GM19043 (cell line): ENCODE data around the gene CPNE4.

Source experiments
- ATAC-seq: cut with Tn5 transposase; IDR thresholded peaks from one replicate; pipeline ENCODE4 v1.9.1; 2021; ENCODE audit warnings: low read depth; ENCODE audit not compliant: unreplicated experiment

Gene CPNE4

DNA sequence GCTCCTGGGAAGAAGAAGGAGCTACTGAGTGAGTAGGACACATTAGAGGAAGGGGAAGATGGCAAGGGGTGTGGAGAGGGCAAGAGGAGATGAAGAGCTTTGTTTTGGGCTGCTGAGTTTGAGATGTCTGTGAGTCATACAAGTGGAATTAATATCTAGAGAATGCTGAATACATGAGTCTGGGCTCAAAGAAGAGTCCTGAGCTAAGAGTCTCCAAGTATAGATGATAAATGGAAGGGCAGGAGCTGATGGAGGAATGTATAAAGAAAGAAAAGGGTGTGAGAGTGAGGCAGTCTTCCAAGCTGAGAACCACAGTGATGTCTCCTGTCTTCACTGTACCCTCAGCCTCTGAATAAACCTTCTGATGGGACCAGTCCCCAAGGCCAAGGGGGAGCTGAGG, 326.6 kb downstream of the CPNE4 start:
- no peak for ATAC-seq

DNA sequence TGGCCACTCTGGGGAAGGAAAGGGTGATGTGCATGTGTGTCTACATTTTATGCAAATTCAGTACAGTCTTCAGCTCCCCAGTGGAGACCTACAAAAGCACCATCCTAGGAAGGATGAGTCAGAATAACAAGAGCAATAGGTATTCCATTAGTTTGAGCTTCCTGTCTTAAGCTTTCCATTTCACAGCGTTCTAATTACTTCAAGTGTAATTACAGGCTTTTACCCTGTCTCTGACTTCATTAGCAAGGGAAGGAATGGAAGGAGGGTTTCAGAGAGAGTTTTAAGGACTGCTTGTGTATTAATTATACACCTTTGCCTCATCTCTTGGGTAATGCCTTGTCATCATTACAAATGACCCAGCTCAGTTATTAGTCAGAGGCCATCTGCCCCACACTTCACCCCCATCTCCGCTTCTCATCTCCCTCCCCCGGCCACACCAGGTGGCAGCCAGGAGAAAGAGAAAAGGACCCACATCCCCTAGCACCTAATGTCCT, 329.2 kb downstream of the CPNE4 start:
- ATAC-seq: peak; percentile 80

DNA sequence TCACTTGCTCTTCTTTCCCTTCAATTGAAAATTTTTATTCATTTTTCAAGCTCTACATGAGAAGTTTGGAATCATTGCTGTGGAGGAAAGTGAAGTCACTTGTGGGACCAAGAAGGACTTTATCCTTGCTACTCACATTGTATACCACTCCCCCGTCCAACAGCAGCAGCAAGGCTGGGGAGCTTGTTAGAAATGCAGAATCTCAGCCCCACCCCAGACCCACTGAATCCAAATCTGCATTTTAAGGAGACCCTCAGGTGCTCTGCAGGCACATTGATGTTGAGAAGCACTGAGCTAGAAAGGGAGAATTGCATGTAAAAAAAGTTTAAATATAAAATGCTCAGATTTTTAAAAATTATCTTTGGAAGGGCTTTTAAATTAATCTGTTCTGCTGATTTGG, 329.7 kb downstream of the CPNE4 start:
- ATAC-seq: no peak

DNA sequence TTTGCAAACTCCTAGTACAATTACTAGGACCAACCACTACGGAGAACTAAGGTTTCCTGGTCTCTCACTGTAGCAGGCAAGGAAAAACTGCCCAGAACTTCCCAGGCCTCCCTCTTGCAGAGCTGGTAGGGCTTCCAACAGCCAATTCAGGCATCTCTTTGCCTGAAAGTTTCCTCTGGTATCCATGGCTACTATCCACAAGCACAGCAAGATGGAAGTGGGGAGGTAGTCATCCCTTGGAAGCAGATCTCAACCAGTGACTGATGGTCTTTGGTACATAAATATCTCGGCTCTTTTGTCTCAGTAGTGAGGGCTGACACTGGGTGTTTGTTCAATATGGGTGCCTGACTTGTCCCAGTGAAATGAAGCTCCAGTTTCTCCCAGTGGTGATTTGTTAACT, 330.7 kb downstream of the CPNE4 start:
- ATAC-seq: no peak

DNA sequence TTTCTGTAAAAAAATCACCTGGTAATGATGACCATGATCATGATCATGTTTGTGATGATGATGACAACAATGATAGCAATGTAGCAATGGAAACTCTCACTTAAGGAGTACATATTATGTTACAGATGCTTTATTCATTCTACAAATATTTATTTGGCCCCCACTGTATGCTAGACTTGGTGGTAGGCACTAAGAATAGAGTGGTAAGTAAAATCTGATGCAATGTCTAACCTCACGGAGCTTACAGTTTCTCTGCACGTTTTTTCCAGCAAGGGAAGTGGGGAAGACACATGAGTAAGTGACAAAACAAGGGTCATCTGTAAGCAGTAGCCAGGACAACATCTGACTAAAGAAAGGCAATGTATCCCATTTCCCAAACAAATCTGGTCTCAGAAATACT, 332.7 kb downstream of the CPNE4 start:
- ATAC-seq: no peak

DNA sequence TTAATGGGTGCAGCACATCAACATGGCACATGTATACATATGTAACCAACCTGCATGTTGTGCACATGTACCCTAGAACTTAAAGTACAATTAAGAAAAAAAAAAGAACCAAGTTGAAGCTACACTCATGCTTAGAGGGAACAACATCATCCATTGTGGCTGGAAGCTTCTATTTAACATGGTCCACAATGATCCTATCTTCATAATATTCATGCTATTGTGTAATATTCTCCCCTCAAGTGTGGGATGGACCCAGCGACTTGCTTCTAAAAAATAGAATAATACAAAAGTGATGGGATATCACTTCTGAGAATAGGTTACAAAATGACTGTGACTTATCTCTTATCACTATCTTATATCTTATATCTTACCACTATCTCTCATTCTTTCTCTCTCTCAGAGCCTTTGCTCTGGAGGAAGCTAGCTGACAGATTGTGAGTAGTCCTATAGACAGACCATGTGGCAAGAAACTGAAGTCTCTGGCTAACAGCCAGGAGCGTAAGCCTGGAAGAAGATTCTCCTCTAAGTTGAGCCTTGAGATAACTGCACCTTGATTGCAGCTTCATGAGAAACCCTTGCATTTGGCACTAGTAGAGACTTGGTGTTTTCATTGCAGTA, 333.6 kb downstream of the CPNE4 start:
- ATAC-seq: no peak

DNA sequence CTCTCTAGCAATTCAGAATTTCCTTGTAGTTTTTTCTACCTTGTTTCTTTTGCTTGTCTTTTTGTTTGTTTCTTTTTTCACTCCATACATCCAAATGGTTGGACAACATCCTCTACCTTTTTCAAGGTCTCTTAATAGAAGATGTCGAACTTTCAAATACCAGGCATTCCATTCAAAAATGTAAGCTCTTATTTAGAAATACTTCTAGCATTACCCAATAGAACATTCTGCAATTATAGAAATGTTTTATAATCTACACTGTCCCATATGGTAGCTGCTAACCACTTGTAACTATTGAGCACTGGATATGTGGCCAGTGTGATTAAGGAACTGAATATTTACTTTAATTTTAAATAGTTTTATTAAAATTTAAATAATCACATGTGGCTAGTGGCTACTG, 335.8 kb downstream of the CPNE4 start:
- ATAC-seq: no peak

DNA sequence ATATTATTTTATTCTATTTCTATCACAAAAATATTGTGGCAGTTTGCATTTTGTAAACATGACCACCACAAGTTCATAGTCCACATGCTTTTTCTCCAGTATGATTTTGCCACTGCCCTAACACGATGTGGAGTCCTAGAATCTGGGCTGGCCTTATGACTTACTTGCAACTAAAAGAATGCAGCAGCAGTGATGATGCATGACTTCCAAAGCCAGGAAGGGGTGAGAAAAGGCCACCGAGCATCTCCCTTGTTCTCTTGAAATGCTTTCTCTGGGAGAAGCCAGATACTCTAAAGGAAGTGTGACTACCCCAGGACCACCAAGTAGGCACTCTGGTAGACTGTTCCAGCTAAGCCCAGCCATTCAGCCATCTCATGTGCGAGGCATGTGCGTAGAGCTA, 340.4 kb downstream of the CPNE4 start:
- ATAC-seq: no peak

DNA sequence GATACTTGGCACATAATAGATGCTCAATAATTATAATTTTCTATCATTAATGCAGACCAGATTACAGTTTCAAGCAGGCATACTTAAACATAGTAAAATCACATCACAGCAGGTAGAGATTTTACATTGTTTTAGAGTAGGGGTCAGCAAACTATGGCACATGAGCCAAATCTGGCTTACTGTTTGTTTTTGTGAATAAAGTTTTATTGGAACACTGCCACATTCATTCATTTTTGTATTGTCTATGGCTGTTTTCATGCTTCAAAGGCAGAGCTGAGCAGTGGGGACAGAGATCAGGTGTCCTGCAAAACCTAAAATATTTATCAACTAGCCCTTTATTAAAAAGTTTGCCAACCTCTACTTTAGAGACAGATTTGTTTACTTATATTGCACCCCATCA, 342.5 kb downstream of the CPNE4 start:
- no peak for ATAC-seq

DNA sequence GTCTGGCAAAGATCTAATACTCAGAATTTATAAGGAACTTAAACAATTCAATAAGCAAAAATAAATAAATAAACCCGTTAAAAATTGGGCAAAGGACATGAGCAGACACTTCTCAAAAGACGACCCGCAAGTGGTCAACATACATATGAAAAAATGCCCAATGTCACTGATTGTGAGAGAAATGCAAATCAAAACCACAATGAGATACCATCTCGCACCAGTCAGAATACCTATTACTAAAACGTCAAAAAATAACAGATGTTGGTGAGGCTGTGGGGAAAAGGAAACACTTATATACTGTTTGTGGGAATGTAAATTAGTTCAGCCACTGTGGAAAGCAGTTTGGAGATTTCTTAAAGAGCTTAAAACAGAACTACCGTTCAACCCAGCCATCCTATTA, 344.0 kb downstream of the CPNE4 start:
- no peak for ATAC-seq

DNA sequence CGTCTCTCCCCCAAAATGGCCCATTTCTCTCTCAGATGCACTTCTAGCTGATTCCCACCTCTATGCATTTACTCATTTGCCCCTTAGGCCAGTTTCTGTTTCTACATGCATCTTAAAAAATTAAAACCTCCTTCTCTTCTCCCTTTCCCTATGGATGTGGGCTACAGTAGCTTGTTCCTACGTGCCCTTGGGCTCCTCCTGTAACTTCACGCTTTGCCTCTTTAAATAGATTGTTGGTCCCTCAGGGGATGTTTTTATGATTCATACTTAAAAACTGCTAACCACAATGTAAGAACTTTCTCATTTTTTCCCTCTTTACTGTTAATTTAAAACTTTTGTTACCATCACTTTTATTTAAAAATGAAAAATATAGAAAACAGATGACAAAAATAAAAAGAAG, 346.4 kb downstream of the CPNE4 start:
- ATAC-seq: no peak

DNA sequence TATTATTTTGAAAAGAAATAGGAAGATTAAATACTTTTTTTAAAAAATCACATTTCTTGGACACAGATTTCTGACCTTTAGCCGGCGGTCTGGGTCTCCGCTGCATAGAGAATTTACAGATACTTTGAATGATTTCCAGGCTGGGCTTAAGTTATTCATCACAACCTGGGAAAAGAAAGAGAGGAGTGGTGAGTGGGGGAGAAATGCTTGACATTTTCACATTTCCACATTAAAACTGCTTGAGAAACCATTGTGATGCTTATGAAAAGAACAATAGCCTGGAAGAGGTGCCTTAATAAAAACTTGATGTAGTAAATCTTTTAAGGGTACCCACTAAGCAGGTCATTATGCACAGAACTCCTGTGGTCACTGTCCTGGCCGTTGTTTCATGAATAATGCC, 365.2 kb downstream of the CPNE4 start:
- ATAC-seq: no peak

DNA sequence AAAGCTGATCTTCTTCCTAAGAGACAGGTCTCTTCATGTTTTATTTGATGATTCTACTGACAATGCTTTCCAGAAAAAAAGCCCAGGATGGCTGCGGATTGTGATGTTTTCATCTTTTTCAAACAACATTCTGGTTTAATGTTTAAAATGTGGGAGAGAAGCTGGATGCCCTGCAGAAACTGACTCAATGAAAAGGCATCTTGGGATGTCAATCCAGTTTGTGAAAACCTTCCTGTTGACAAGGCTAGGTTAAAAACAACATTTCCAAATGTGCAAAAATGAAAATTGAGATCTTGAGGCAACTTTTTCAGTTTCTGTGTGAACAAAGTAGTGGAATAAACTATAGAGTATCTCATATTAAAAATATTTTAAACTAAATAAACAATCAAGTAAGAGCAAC, 376.0 kb downstream of the CPNE4 start:
- ATAC-seq: no peak

DNA sequence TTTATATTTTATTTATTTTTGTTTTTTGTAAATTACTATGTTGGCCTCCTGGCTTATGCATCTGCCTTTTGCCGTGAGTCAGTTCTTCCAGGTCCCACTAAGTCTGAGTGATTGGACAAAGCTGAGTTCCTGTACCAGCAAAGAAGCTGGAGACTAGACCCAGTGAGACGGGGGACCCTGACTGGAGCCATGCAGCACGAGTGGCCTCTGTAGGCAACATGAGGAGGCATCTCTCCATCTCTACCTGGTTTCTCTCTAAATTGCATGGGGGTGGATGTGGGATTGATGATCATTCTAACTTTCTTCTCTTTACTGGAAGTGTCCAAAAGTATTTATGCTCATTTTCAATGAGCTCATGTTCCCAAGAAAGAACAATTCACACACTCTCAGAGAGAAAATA, 376.7 kb downstream of the CPNE4 start:
- ATAC-seq: no peak

DNA sequence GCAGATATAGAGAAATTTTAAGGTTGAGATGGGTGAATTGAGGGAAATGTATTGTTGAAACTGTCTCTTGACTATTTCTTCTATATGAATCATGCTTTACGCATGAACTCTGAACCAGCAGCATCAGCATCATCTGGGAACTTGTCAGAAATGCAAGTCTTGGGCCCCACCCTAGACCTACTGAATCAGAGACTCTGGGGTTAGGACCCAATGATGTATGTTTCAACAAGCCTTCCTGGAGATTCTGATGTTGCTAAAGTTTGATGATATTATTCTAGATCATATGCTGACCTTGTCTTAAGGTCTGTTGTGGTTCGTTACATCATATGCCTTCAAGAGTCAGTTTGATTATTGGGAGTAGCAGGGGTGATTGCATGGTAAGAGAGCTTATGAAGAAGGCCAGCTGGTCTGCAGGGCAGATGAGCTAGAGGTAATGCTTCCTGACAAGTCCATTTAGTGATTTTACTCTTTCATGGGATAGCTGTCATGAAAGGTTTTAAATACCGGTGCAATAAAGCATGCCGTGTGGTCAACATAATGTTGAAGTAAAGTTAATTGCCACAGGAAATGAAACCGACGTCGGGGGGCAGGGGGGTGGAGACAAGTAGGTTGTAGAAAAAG, 379.6 kb downstream of the CPNE4 start:
- no peak for ATAC-seq

DNA sequence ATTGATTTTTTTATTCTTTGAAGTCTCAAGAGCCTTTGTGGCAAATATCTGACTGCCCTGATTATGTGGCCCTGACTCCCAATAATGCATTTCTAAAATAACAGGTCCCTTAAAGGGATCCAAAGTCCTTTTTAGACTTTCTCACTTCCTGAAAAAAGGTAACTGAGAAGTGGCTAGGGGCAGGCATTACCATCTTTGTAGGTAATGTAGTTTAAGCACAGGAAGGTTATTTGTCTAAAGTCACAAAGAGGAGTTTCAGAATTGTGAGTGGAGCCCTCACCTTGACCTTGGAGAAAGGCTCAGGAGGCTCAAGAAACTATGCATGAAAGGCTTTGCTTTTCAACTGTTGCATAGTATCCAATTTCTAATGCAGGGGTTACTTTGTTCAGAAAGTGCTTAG, 389.2 kb downstream of the CPNE4 start:
- no peak for ATAC-seq

DNA sequence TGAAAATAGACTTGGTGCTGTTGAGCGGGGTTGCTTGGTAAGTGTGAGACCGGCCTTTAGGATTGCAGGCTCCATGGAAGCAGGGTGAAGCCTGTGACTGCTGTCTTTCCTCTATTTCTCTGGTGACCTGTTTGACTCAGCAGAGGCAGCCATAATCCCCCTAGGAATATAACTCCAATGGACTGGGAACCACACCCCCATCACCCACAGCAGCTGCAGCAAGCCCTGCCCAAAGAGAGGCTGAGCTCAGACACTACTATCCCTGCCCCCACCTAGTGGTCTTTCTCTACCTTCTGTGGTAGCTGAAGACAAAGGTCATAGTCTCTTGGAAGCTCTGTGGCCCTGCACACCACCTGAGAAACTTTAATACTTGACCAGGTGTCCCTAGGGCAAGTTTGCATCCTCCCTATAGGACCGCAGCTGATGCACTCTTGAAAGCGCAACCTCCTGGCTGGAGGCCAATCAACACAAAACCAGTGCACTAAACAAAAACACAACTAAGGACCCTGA, 398.5 kb downstream of the CPNE4 start:
- ATAC-seq: no peak

DNA sequence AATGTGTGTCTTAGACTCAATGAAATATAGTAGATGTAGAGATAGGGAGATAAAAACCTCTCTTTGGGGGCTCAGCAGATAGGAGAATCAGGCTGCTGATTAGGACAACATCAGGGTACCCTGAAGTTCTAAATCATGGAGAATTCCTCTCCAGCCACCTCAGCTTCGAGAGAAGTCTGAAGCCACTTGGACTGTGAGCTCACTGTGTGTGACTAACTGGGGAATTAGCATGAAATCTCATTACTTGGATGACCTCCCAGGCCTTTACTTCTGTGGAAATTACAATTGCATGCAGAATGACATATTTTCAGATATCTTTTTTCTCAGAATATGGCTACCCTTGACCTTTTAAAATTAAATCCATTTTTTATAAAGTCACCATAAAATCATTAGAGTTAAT, 404.0 kb downstream of the CPNE4 start:
- no peak for ATAC-seq

DNA sequence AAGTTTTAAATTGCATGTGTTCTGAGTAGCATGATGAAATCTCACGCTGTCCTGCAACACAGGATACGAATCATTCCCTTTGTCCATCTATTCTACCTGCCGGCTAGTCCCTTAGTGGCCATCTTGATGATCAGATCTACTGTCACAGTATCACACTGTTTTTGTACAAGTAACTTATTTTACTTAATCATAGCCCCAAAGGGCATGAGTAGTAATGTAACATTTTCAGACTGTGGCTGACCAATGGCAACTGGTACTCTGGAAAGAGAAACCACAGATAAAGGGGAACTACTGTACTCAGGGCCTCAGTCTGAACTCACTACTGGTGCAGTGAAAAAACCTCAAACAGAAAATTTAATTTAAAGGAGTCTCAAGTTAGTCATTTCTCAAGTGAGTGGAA, 404.7 kb downstream of the CPNE4 start:
- ATAC-seq: peak; percentile 99

DNA sequence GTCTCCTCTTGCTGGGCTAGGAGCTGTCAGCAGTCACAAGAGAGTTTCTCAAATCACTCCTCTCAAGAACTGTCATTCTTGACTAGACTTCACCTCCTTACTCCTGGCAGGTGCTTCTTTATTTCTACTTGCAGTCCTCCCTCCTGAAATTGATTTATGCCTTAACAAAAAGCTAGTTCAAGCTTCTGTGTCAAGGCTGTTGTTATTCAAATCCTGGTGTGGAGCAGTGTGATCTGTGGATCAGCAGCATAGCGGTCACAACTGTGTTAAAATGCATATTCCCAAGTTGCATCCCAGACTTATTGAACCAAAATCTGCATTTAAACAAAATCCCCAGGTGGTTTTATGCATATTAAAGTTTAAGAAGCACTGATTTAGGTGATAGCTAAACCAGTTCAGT, 411.4 kb downstream of the CPNE4 start:
- no peak for ATAC-seq

DNA sequence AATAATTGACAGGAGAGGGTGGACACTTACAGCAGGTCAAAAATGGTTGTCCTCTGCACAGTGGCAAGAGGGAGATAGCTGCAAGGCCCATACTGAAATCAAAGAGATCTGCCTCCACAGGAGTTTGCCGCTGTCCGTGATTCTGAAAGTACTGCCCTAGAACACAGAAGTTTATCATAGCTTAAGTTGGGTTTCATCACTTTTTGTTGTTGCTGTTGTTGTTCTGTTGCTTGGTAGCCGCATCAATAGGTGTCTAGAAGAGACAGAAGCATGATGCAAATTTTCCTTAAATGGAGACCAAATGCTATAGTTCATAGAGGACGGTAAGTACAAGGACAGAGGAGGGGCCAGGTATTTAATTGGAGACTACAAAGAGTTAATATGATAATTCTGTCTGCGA, 412.1 kb downstream of the CPNE4 start:
- ATAC-seq: no peak

DNA sequence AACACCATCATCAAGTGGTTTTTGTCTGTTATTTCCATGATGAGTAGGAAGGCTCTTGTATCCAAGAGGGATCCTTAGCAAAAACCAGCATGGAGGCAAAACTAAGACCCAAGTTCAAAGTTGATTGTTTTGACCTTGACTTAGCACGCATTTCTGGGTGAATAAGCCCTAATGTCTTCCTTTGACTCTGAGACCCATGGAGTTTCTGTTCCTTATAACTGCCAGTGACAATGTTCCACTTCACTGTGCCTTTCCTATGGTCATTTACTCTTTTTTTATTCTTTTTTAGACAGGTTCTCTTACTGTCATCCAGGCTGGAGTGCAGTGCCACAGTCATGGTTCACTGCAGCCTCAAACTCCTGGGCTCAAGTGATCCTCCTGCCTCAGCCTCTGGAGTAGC, 413.8 kb downstream of the CPNE4 start:
- ATAC-seq: no peak
